ENCODE measurements around the gene CACNA1I. TPM values are rescaled to one million over a fixed set of nuclear protein-coding genes. Genes with fewer than 3 reads are reported as not detected.
A peak's percentile ranks its signal among the peaks of the same experiment; 100 is the strongest.

Gene CACNA1I
- total and polyA plus RNA-seq, 2 donors (not counting 1 experiment from before 2014, with no cell fraction given): 0.07 to 0.25 TPM

- H3K9me3 Mint-ChIP-seq (ENCODE audit: insufficient read depth): no peaks in the 10 kb centered on the region
- no peaks in the 10 kb centered on the region for H3K4me1 ChIP-seq (ENCODE audit: control insufficient read depth in 2 of 2, insufficient read depth in 2 of 2, low read length in 2 of 2)
- no peak overlapping the region for H3K9ac ChIP-seq (ENCODE audit: low read length)
- TF ChIP-seq CTCF (IDR thresholded peaks at IDR 0.05): no peak
- no peak for TF ChIP-seq EZH2 (IDR thresholded peaks at IDR 0.05; ENCODE audit: borderline replicate concordance, insufficient read depth, low read depth, low read length, poor library complexity, severe bottlenecking)
- ATAC-seq (ENCODE audit: low read depth): no peak
- intact Hi-C loops (cut with micrococcal nuclease): no loop called here
- DNase-seq: no peak
- peaks cover 0 to 38% (median 0%) of the 10 kb centered on the region in 4 experiments for H3K27me3 ChIP-seq (replicated peaks in 1 of 4; ENCODE audit: control extremely low read depth in 1 of 4, control insufficient read depth in 3 of 4, insufficient read depth in 4 of 4, low read length in 3 of 4)
- H3K4me1 Mint-ChIP-seq: peaks cover 2% of the 10 kb centered on the region
- peaks cover 0 to 11% (median 0%) of the 10 kb centered on the region in 3 donors for H3K9me3 ChIP-seq (ENCODE audit: control extremely low read depth in 1 of 3, control insufficient read depth in 2 of 3, insufficient read depth in 1 of 3, low read length in 2 of 3)
- H3K79me2 ChIP-seq (ENCODE audit: control insufficient read depth, insufficient read depth, low read length): no peaks in the 10 kb centered on the region
- peak overlapping the region; percentile 8 for H3K27ac Mint-ChIP-seq
- no peak overlapping the region for H3K4me3 ChIP-seq (ENCODE audit: control extremely low read depth in 1 of 5, extremely low read depth in 1 of 5, insufficient read depth in 1 of 5, low read depth in 2 of 5, low read length in 4 of 5)
- CTCF ChIA-PET: no interaction called here
- H3K27me3 Mint-ChIP-seq: peaks cover 41% of the 10 kb centered on the region
- no peak overlapping the region for H3K4me2 ChIP-seq (replicated peaks; ENCODE audit: low read depth, low read length, poor library complexity, severe bottlenecking)
- no peaks in the 10 kb centered on the region for H4K20me1 ChIP-seq (ENCODE audit: control insufficient read depth, insufficient read depth, low read length, poor library complexity, severe bottlenecking)
- H3K27ac ChIP-seq (ENCODE audit: low read length in 2 of 2): no peak overlapping the region
- 62% methylated on average over 7 of the region's 8 CpGs for WGBS (ENCODE audit: insufficient coverage)
- H3K4me3 Mint-ChIP-seq: no peak overlapping the region
- no peaks in the 10 kb centered on the region for H3K36me3 ChIP-seq (replicated peaks in 1 of 2; ENCODE audit: control extremely low read depth in 1 of 2, control insufficient read depth in 1 of 2, extremely low read depth in 1 of 2, insufficient read depth in 2 of 2, low read length in 1 of 2)
- H2AFZ ChIP-seq (ENCODE audit: insufficient read depth, low read depth, low read length, poor library complexity, severe bottlenecking): no peak overlapping the region
- POLR2A ChIA-PET: no interaction called here
Measured at GRCh38 chr22:39655004-39655579, 84.5 kb downstream of the CACNA1I start.

GRCh38 chr22:39655831-39656230 lies 85.3 kb downstream of the CACNA1I start:
- Histone ChIP-seq H3K9me3 (ENCODE audit: control extremely low read depth in 1 of 3, control insufficient read depth in 2 of 3, insufficient read depth in 1 of 3, low read length in 2 of 3) (peaks cover 0 to 15% (median 0%) of the 10 kb centered on the region in 3 donors), H3K79me2 (ENCODE audit: control insufficient read depth, insufficient read depth, low read length) (no peaks in the 10 kb centered on the region), H3K9ac (ENCODE audit: low read length) (no peak overlapping the region), H3K4me3 (ENCODE audit: control extremely low read depth in 1 of 5, extremely low read depth in 1 of 5, insufficient read depth in 1 of 5, low read depth in 2 of 5, low read length in 4 of 5) (no peak overlapping the region), H2AFZ (ENCODE audit: insufficient read depth, low read depth, low read length, poor library complexity, severe bottlenecking) (no peak overlapping the region), H3K4me2 (replicated peaks; ENCODE audit: low read depth, low read length, poor library complexity, severe bottlenecking) (no peak overlapping the region), H3K36me3 (replicated peaks in 1 of 2; ENCODE audit: control extremely low read depth in 1 of 2, control insufficient read depth in 1 of 2, extremely low read depth in 1 of 2, insufficient read depth in 2 of 2, low read length in 1 of 2) (no peaks in the 10 kb centered on the region), H3K4me1 (ENCODE audit: control insufficient read depth in 2 of 2, insufficient read depth in 2 of 2, low read length in 2 of 2) (no peaks in the 10 kb centered on the region), H4K20me1 (ENCODE audit: control insufficient read depth, insufficient read depth, low read length, poor library complexity, severe bottlenecking) (no peaks in the 10 kb centered on the region), H3K27me3 (replicated peaks in 1 of 4; ENCODE audit: control extremely low read depth in 1 of 4, control insufficient read depth in 3 of 4, insufficient read depth in 4 of 4, low read length in 3 of 4) (peaks cover 0 to 45% (median 2%) of the 10 kb centered on the region in 4 experiments), H3K27ac (ENCODE audit: low read length in 2 of 2) (no peak overlapping the region)
- Mint-ChIP-seq H3K27ac (no peak overlapping the region), H3K9me3 (ENCODE audit: insufficient read depth) (no peaks in the 10 kb centered on the region), H3K4me1 (peaks cover 2% of the 10 kb centered on the region), H3K4me3 (no peak overlapping the region), H3K27me3 (peaks cover 44% of the 10 kb centered on the region)
- no peak for DNase-seq
- ChIA-PET POLR2A (no interaction called here), CTCF (no interaction called here)
- no peak for ATAC-seq (ENCODE audit: low read depth)
- intact Hi-C loops (cut with micrococcal nuclease): no loop called here
- no peak for TF ChIP-seq CTCF (IDR thresholded peaks at IDR 0.05)
- no peak for TF ChIP-seq EZH2 (IDR thresholded peaks at IDR 0.05; ENCODE audit: borderline replicate concordance, insufficient read depth, low read depth, low read length, poor library complexity, severe bottlenecking)
- 81% methylated on average over 14 of the region's 15 CpGs for WGBS (ENCODE audit: insufficient coverage)

All from B cell (primary cell).